ENCODE results near the gene NAA50.

The NAA50 gene

GRCh38 chr3:113753376-113753985 lies 7.4 kb upstream of the NAA50 start:
- TF ChIP-seq CTCF (conservative IDR thresholded peaks at IDR 0.05) (no peak), ZFX (IDR thresholded peaks at IDR 0.05) (no peak)
- no peak overlapping the region for H3K27ac ChIP-seq

- TF ChIP-seq CTCF (conservative IDR thresholded peaks at IDR 0.05): no peak
- TF ChIP-seq ZFX (IDR thresholded peaks at IDR 0.05): no peak
- H3K27ac ChIP-seq: no peak overlapping the region
Measured at GRCh38 chr3:113751141-113751540, 5.1 kb upstream of the NAA50 start.

GRCh38 chr3:113747283-113748046 lies 1.4 kb upstream of the NAA50 start:
- peak overlapping the region; percentile 93 for H3K27ac ChIP-seq
- TF ChIP-seq ZFX (IDR thresholded peaks at IDR 0.05): no peak
- no peak for TF ChIP-seq CTCF (conservative IDR thresholded peaks at IDR 0.05)

- TF ChIP-seq ZFX (IDR thresholded peaks at IDR 0.05) (no peak), CTCF (conservative IDR thresholded peaks at IDR 0.05) (no peak)
- peak within 1 kb of the TSS; percentile 93 for H3K27ac ChIP-seq
Measured at GRCh38 chr3:113746548-113747282, 666 bp upstream of the NAA50 start, which contains the start of gene ATP6V1A. ATP6V1A (plus strand) TSS chr3:113747035; CDS start chr3:113778754, 31,719 bp downstream.

GRCh38 chr3:113744941-113745755 lies 901 bp downstream of the NAA50 start:
- TF ChIP-seq CTCF (conservative IDR thresholded peaks at IDR 0.05) (peak; percentile 77), ZFX (IDR thresholded peaks at IDR 0.05) (no peak)

GRCh38 chr3:113743006-113743630 lies 2.9 kb downstream of the NAA50 start:
- TF ChIP-seq ZFX (IDR thresholded peaks at IDR 0.05) (no peak), CTCF (conservative IDR thresholded peaks at IDR 0.05) (no peak)
- no peak overlapping the region for H3K27ac ChIP-seq

More at GRCh38 chr3:113744941-113745755, 901 bp downstream of the NAA50 start:
- H3K27ac ChIP-seq: peak overlapping the region; percentile 93

Data from C4-2B (cell line).